ENCODE measurements around the gene DNAH11. TPM values are rescaled to one million over a fixed set of nuclear protein-coding genes. Genes with fewer than 3 reads are reported as not detected.
"Not testable (repeated sequence)": the region's sequence is repeated elsewhere in the genome, so short reads cannot be mapped to it uniquely, and the experiment has no call there.

Gene DNAH11
- total RNA-seq, 1 donor from 2014 or later, result 0.02 TPM

DNA sequence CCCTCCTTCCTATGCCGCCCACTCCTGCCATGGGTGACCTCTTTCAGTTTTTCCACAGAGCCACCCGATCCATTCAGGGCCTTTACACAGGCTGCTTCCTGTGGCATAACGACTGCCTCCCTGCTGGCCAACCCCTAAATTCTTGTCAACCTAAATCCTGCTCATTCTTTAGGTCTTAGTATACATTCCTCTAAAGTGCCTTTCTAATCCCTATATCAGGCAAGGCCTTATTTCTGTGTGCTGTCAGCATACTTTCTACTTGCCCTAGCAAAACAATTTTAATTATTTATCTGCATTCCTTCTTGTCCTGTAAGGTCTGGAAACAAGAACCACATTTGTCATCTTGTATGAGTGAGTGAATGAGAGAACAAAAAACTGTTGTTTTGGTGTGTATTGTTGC is 132.4 kb downstream of the DNAH11 start:
- TF ChIP-seq, protein P1, sequence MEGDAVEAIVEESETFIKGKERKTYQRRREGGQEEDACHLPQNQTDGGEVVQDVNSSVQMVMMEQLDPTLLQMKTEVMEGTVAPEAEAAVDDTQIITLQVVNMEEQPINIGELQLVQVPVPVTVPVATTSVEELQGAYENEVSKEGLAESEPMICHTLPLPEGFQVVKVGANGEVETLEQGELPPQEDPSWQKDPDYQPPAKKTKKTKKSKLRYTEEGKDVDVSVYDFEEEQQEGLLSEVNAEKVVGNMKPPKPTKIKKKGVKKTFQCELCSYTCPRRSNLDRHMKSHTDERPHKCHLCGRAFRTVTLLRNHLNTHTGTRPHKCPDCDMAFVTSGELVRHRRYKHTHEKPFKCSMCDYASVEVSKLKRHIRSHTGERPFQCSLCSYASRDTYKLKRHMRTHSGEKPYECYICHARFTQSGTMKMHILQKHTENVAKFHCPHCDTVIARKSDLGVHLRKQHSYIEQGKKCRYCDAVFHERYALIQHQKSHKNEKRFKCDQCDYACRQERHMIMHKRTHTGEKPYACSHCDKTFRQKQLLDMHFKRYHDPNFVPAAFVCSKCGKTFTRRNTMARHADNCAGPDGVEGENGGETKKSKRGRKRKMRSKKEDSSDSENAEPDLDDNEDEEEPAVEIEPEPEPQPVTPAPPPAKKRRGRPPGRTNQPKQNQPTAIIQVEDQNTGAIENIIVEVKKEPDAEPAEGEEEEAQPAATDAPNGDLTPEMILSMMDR (IDR thresholded peaks at IDR 0.05), result no peak
- no peak for DNase-seq (ENCODE audit: low spot score)
- no peak overlapping the region for H3K4me3 Mint-ChIP-seq (ENCODE audit: unreplicated experiment)
- H3K4me1 Mint-ChIP-seq (ENCODE audit: low read depth), result no peaks in the 10 kb centered on the region
- no peaks in the 10 kb centered on the region for H3K27me3 Mint-ChIP-seq (ENCODE audit: low read depth)
- no peak overlapping the region for H3K27ac Mint-ChIP-seq (ENCODE audit: unreplicated experiment)
- H3K9me3 Mint-ChIP-seq (ENCODE audit: low read depth), result peaks cover 13% of the 10 kb centered on the region
- H3K36me3 Mint-ChIP-seq (ENCODE audit: low read depth), result no peaks in the 10 kb centered on the region

DNA sequence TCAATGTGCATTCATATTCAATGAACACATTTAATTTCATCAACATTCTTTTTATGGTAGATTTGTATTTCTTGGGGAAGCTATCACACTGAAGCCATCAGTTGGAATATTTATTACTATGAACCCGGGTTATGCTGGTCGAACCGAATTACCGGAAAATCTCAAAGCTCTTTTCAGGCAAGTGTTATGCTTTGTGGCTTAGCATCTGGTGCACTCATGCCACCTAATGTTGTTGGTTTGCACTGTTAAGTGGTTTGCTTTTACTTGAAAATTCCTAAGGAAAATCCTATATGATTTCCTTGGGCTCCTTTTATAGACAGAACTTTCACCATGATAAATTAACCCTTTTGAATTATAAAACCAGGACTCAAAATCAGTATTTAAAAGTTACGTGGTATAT is 147.9 kb downstream of the DNAH11 start:
- DNase-seq (ENCODE audit: low spot score), result no peak
- no peaks in the 10 kb centered on the region for H3K4me1 Mint-ChIP-seq (ENCODE audit: low read depth)
- no peaks in the 10 kb centered on the region for H3K36me3 Mint-ChIP-seq (ENCODE audit: low read depth)
- no peak overlapping the region for H3K4me3 Mint-ChIP-seq (ENCODE audit: unreplicated experiment)
- peaks cover 3% of the 10 kb centered on the region for H3K9me3 Mint-ChIP-seq (ENCODE audit: low read depth)
- no peak overlapping the region for H3K27ac Mint-ChIP-seq (ENCODE audit: unreplicated experiment)
- H3K27me3 Mint-ChIP-seq (ENCODE audit: low read depth), result peaks cover 3% of the 10 kb centered on the region
- TF ChIP-seq, protein P1 (IDR thresholded peaks at IDR 0.05), result peak; percentile 47

DNA sequence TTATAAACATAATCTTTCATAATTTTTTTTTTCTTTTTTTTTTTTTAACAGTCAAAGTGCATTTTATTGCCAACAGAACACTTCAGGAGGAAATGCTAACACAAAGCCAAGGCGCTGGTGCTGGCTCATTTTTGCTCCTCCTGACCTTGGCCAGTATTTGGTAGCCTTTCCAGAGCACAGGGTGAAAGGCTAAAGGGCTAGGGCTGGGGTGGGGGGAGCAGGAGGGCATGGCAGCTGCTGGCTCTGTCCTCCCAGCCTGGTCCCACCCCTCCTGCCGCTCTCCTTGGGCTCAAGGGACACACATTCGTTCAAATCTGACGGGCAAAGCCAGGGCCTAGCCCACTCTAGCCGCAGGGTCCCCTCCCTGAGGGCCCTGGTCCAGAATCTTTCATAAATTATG is 148.3 kb downstream of the DNAH11 start:
- not testable (repeated sequence) for H3K36me3 Mint-ChIP-seq (ENCODE audit: low read depth); H3K4me1 Mint-ChIP-seq (ENCODE audit: low read depth); H3K4me3 Mint-ChIP-seq (ENCODE audit: unreplicated experiment); H3K9me3 Mint-ChIP-seq (ENCODE audit: low read depth); DNase-seq (ENCODE audit: low spot score); H3K27me3 Mint-ChIP-seq (ENCODE audit: low read depth); H3K27ac Mint-ChIP-seq (ENCODE audit: unreplicated experiment)

DNA sequence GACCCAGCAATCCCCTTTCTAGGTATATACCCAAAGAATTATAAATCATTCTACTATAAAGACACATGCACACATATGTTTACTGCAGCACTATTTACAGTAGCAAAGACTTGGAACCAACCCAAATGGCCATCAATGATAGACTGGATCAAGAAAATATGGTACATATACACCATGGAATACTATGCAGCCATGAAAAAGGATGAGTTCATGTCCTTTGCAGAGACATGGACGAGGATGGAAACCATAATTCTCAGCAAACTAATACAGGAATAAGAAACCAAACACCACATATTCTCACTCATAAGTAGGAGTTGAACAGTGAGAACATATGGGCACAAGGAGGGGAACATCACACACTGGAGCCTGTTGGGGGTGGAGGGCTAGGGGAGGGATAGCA is 157.7 kb downstream of the DNAH11 start:
- not testable (repeated sequence) for H3K27ac Mint-ChIP-seq (ENCODE audit: unreplicated experiment); H3K36me3 Mint-ChIP-seq (ENCODE audit: low read depth); H3K4me3 Mint-ChIP-seq (ENCODE audit: unreplicated experiment); H3K4me1 Mint-ChIP-seq (ENCODE audit: low read depth); H3K9me3 Mint-ChIP-seq (ENCODE audit: low read depth); DNase-seq (ENCODE audit: low spot score); H3K27me3 Mint-ChIP-seq (ENCODE audit: low read depth)

DNA sequence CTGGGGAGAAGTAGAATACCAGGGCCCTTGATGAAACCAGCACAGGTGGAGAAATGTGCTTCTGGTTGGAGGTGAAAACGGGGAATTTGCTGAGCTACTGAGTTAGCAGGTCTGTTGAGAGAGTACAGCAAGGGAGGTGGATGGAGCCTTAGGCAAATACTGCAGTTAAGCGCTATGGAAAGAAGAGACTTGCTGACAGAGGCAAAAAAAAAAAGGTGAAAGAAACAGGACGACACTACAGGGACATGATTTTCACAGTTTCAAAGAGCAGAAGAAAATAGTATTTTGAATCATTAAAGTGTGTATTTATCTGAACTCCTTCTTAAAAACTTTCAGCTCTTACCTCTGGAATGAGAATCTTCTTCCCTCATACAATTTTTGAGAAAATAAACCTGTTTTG is 159.5 kb downstream of the DNAH11 start:
- Mint-ChIP-seq H3K27me3 (ENCODE audit: low read depth) (no peaks in the 10 kb centered on the region), H3K9me3 (ENCODE audit: low read depth) (no peaks in the 10 kb centered on the region), H3K4me1 (ENCODE audit: low read depth) (no peaks in the 10 kb centered on the region), H3K27ac (ENCODE audit: unreplicated experiment) (no peak overlapping the region), H3K36me3 (ENCODE audit: low read depth) (no peaks in the 10 kb centered on the region), H3K4me3 (ENCODE audit: unreplicated experiment) (no peak overlapping the region)
- no peak for DNase-seq (ENCODE audit: low spot score)
- TF ChIP-seq, protein P1 (IDR thresholded peaks at IDR 0.05), result no peak

GRCh38 chr7:21704359-21704758 is 161.5 kb downstream of the DNAH11 start:
- Mint-ChIP-seq H3K27me3 (ENCODE audit: low read depth) (no peaks in the 10 kb centered on the region), H3K27ac (ENCODE audit: unreplicated experiment) (no peak overlapping the region), H3K4me3 (ENCODE audit: unreplicated experiment) (no peak overlapping the region), H3K4me1 (ENCODE audit: low read depth) (no peaks in the 10 kb centered on the region), H3K9me3 (ENCODE audit: low read depth) (peaks cover 3% of the 10 kb centered on the region), H3K36me3 (ENCODE audit: low read depth) (no peaks in the 10 kb centered on the region)
- no peak for DNase-seq (ENCODE audit: low spot score)
- TF ChIP-seq, protein P1 (IDR thresholded peaks at IDR 0.05), result no peak

Data from chondrocyte (in vitro differentiated cells).